ENCODE data around the gene EFR3B. TPM values are rescaled to one million over a fixed set of nuclear protein-coding genes. Genes with fewer than 3 reads are reported as not detected.
"Not testable (repeated sequence)": the region's sequence is repeated elsewhere in the genome, so short reads cannot be mapped to it uniquely, and the experiment has no call there.

The EFR3B gene
- total RNA-seq, 2 experiments from 2014 or later = 1.5 TPM

GRCh38 chr2:25122367-25122766, 80.5 kb downstream of the EFR3B start:
- peaks cover 5% of the 10 kb centered on the region for H3K27me3 Mint-ChIP-seq
- POLR2A ChIA-PET = no interaction called here
- H3K4me3 Mint-ChIP-seq = no peak overlapping the region
- no peaks in the 10 kb centered on the region for H3K4me1 Mint-ChIP-seq (ENCODE audit: low read depth)
- H3K27ac Mint-ChIP-seq = no peak overlapping the region
- intact Hi-C loops (cut with micrococcal nuclease) = no loop called here
- no peaks in the 10 kb centered on the region for H3K36me3 Mint-ChIP-seq
- no peak for DNase-seq
- H3K9me3 Mint-ChIP-seq = no peaks in the 10 kb centered on the region
- CTCF ChIA-PET = interaction anchor here (0.8 kb wide), 1 partner anchor 147 kb away, joined by 3 read pairs; no protein-coding TSS in a partner anchor

GRCh38 chr2:25123682-25124081, 81.8 kb downstream of the EFR3B start:
- H3K36me3 Mint-ChIP-seq = no peaks in the 10 kb centered on the region
- intact Hi-C loops (cut with micrococcal nuclease) = no loop called here
- no peak for DNase-seq
- H3K4me1 Mint-ChIP-seq (ENCODE audit: low read depth) = no peaks in the 10 kb centered on the region
- ChIA-PET POLR2A (no interaction called here), CTCF (no interaction called here)
- H3K4me3 Mint-ChIP-seq = no peak overlapping the region
- H3K27me3 Mint-ChIP-seq = no peaks in the 10 kb centered on the region
- H3K9me3 Mint-ChIP-seq = no peaks in the 10 kb centered on the region
- no peak overlapping the region for H3K27ac Mint-ChIP-seq

- Mint-ChIP-seq H3K27ac (no peak overlapping the region), H3K36me3 (no peaks in the 10 kb centered on the region), H3K27me3 (no peaks in the 10 kb centered on the region), H3K4me1 (ENCODE audit: low read depth) (peaks cover 4% of the 10 kb centered on the region), H3K9me3 (no peaks in the 10 kb centered on the region), H3K4me3 (no peak overlapping the region)
- DNase-seq = no peak
- intact Hi-C loops (cut with micrococcal nuclease) = loop anchor here (5.0 kb wide), 1 partner anchor 713 kb away; no protein-coding TSS in a partner anchor
- ChIA-PET POLR2A (no interaction called here), CTCF (interaction anchor here (1.2 to 11.0 kb wide), 2 partner anchors 149 to 716 kb away, joined by 3 to 271 read pairs; no protein-coding TSS in a partner anchor)
These were observed 83.3 kb downstream of the EFR3B start for GRCh38 chr2:25125189-25125588.

- intact Hi-C loops (cut with micrococcal nuclease) = loop anchor here (5.0 kb wide), 1 partner anchor 714 kb away; no protein-coding TSS in a partner anchor
- ChIA-PET POLR2A (no interaction called here), CTCF (interaction anchor here (1.2 to 11.0 kb wide), 2 partner anchors 150 to 716 kb away, joined by 3 to 271 read pairs; no protein-coding TSS in a partner anchor)
- peaks cover 4% of the 10 kb centered on the region for H3K4me1 Mint-ChIP-seq (ENCODE audit: low read depth)
- no peaks in the 10 kb centered on the region for H3K36me3 Mint-ChIP-seq
- no peak for DNase-seq
- H3K4me3 Mint-ChIP-seq = no peak overlapping the region
- H3K27me3 Mint-ChIP-seq = peaks cover 7% of the 10 kb centered on the region
- no peak overlapping the region for H3K27ac Mint-ChIP-seq
- H3K9me3 Mint-ChIP-seq = no peaks in the 10 kb centered on the region
These were observed 84.1 kb downstream of the EFR3B start for GRCh38 chr2:25125976-25126375.

GRCh38 chr2:25127071-25127470, 85.2 kb downstream of the EFR3B start:
- H3K36me3 Mint-ChIP-seq, DNase-seq, H3K4me3 Mint-ChIP-seq, H3K27ac Mint-ChIP-seq, POLR2A ChIA-PET, H3K9me3 Mint-ChIP-seq: not testable (repeated sequence)
- Mint-ChIP-seq H3K27me3 (peaks cover 14% of the 10 kb centered on the region), H3K4me1 (ENCODE audit: low read depth) (peaks cover 10% of the 10 kb centered on the region)
- CTCF ChIA-PET = interaction anchor here (1.2 to 11.0 kb wide), 3 partner anchors 151 to 717 kb away, joined by 3 to 271 read pairs (median 5); no protein-coding TSS in a partner anchor
- intact Hi-C loops (cut with micrococcal nuclease) = loop anchor here (1.0 to 5.0 kb wide), 2 partner anchors 147 to 715 kb away; no protein-coding TSS in a partner anchor

- ChIA-PET CTCF (interaction anchor here (0.6 to 11.0 kb wide), 4 partner anchors 117 to 718 kb away, joined by 3 to 271 read pairs (median 4); no protein-coding TSS in a partner anchor), POLR2A (no interaction called here)
- no peak for DNase-seq
- Mint-ChIP-seq H3K27ac (no peak overlapping the region), H3K36me3 (no peaks in the 10 kb centered on the region), H3K27me3 (peaks cover 18% of the 10 kb centered on the region), H3K4me1 (ENCODE audit: low read depth) (peaks cover 12% of the 10 kb centered on the region), H3K4me3 (no peak overlapping the region), H3K9me3 (no peaks in the 10 kb centered on the region)
- intact Hi-C loops (cut with micrococcal nuclease) = loop anchor here (1.0 to 5.0 kb wide), 4 partner anchors 69 to 715 kb away; partner anchors contain the start of gene EFR3B
These were observed 85.8 kb downstream of the EFR3B start for GRCh38 chr2:25127646-25128045.

- H3K36me3 Mint-ChIP-seq = no peaks in the 10 kb centered on the region
- intact Hi-C loops (cut with micrococcal nuclease) = loop anchor here (1.0 to 5.0 kb wide), 4 partner anchors 67 to 718 kb away; partner anchors contain the start of gene EFR3B
- H3K27ac Mint-ChIP-seq = no peak overlapping the region
- ChIA-PET CTCF (interaction anchor here (0.6 to 11.0 kb wide), 16 partner anchors 9 to 721 kb away, joined by 3 to 271 read pairs (median 4); no protein-coding TSS in a partner anchor), POLR2A (no interaction called here)
- H3K27me3 Mint-ChIP-seq = peaks cover 38% of the 10 kb centered on the region
- no peaks in the 10 kb centered on the region for H3K9me3 Mint-ChIP-seq
- H3K4me3 Mint-ChIP-seq = no peak overlapping the region
- DNase-seq = no peak
- peaks cover 12% of the 10 kb centered on the region for H3K4me1 Mint-ChIP-seq (ENCODE audit: low read depth)
These were observed 88.1 kb downstream of the EFR3B start for GRCh38 chr2:25129901-25130520.

GRCh38 chr2:25131253-25131566, 89.3 kb downstream of the EFR3B start:
- intact Hi-C loops (cut with micrococcal nuclease) = no loop called here
- H3K27ac Mint-ChIP-seq = no peak overlapping the region

GRCh38 chr2:25131567-25132298, 89.9 kb downstream of the EFR3B start:
- Mint-ChIP-seq H3K4me1 (ENCODE audit: low read depth) (peaks cover 12% of the 10 kb centered on the region), H3K27ac (no peak overlapping the region), H3K27me3 (peaks cover 50% of the 10 kb centered on the region), H3K4me3 (peak overlapping the region; percentile 48), H3K36me3 (no peaks in the 10 kb centered on the region), H3K9me3 (no peaks in the 10 kb centered on the region)
- ChIA-PET CTCF (interaction anchor here (0.6 to 11.0 kb wide), 2 partner anchors 86 to 156 kb away, joined by 3 to 271 read pairs; no protein-coding TSS in a partner anchor), POLR2A (no interaction called here)
- intact Hi-C loops (cut with micrococcal nuclease) = no loop called here
- peak; percentile 23 for DNase-seq

More at GRCh38 chr2:25131253-25131566, 89.3 kb downstream of the EFR3B start:
- no peak for DNase-seq
- ChIA-PET POLR2A (no interaction called here), CTCF (interaction anchor here (0.6 to 11.0 kb wide), 3 partner anchors 65 to 155 kb away, joined by 3 to 271 read pairs (median 9); no protein-coding TSS in a partner anchor)
- H3K9me3 Mint-ChIP-seq = no peaks in the 10 kb centered on the region
- H3K36me3 Mint-ChIP-seq = no peaks in the 10 kb centered on the region
- peak overlapping the region; percentile 48 for H3K4me3 Mint-ChIP-seq
- peaks cover 47% of the 10 kb centered on the region for H3K27me3 Mint-ChIP-seq
- H3K4me1 Mint-ChIP-seq (ENCODE audit: low read depth) = peaks cover 12% of the 10 kb centered on the region

- intact Hi-C loops (cut with micrococcal nuclease) = no loop called here
These were observed 90.4 kb downstream of the EFR3B start for GRCh38 chr2:25132299-25132635.

GRCh38 chr2:25132693-25133092, 90.8 kb downstream of the EFR3B start:
- no peak overlapping the region for H3K27ac Mint-ChIP-seq
- no peak for DNase-seq
- H3K4me3 Mint-ChIP-seq = no peak overlapping the region
- peaks cover 12% of the 10 kb centered on the region for H3K4me1 Mint-ChIP-seq (ENCODE audit: low read depth)
- ChIA-PET POLR2A (no interaction called here), CTCF (interaction anchor here (11.0 kb wide), 1 partner anchor 157 kb away, joined by 271 read pairs; no protein-coding TSS in a partner anchor)
- no peaks in the 10 kb centered on the region for H3K36me3 Mint-ChIP-seq
- H3K27me3 Mint-ChIP-seq = peaks cover 58% of the 10 kb centered on the region
- intact Hi-C loops (cut with micrococcal nuclease) = no loop called here
- no peaks in the 10 kb centered on the region for H3K9me3 Mint-ChIP-seq

More at GRCh38 chr2:25132299-25132635, 90.4 kb downstream of the EFR3B start:
- no peak overlapping the region for H3K27ac Mint-ChIP-seq
- H3K36me3 Mint-ChIP-seq = no peaks in the 10 kb centered on the region
- POLR2A ChIA-PET = no interaction called here
- no peak for DNase-seq
- H3K4me1 Mint-ChIP-seq (ENCODE audit: low read depth) = peaks cover 12% of the 10 kb centered on the region
- peak overlapping the region; percentile 43 for H3K4me3 Mint-ChIP-seq
- H3K9me3 Mint-ChIP-seq = no peaks in the 10 kb centered on the region
- H3K27me3 Mint-ChIP-seq = peaks cover 55% of the 10 kb centered on the region
- CTCF ChIA-PET = interaction anchor here (11.0 kb wide), 1 partner anchor 156 kb away, joined by 271 read pairs; no protein-coding TSS in a partner anchor

GRCh38 chr2:25140535-25140934, 98.7 kb downstream of the EFR3B start:
- DNase-seq; H3K36me3 Mint-ChIP-seq; H3K4me1 Mint-ChIP-seq (ENCODE audit: low read depth); intact Hi-C loops (cut with micrococcal nuclease); H3K27ac Mint-ChIP-seq; CTCF ChIA-PET; POLR2A ChIA-PET; H3K9me3 Mint-ChIP-seq; H3K4me3 Mint-ChIP-seq: not testable (repeated sequence)
- H3K27me3 Mint-ChIP-seq = peaks cover 17% of the 10 kb centered on the region

Measured in activated CD4-positive, alpha-beta memory T cell treated with anti-CD3 and anti-CD28 coated beads for 36 hours (primary cell).